HS-5 (cell line): ENCODE results near the gene MYBPC3.

Experiments
- DNase-seq: peaks from one replicate; pipeline ENCODE4 v3.0.0-alpha.2; 2012; ENCODE audit warnings: low read depth

The MYBPC3 gene

DNA sequence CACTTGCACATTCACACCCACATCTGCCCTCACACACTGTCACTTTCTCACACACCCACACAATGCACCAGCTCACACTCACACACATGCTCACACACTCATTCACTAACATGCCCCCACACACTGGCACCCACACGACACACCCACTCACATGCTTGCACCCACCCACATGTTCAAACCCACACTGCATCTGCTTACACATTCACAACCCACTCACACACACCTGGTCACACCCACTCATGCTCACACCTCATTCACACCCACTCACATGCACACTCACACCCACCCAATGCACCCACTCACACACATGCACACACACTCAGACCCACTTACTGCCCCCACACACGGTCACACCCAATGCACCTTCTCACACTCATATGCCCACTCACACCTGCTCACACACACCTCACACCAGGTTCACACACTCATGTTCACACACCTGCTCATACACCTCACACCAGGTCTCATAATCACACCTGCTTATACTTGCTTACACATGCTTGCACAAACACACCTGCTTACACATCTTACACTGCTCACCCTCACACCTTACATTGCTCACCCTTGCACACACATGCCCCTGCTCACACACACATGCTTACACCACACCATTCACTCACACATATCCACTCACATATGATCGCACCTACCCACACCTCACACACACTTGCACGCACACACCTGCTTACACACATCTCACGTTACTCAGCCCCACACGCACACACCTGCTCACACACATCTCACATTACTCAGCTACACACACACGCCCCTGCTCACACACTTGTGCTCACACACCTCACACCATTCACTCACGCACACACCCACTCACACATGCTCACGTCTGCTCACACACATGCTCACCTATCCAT lies 3.9 kb upstream of the MYBPC3 start:
- no peak for DNase-seq

DNA sequence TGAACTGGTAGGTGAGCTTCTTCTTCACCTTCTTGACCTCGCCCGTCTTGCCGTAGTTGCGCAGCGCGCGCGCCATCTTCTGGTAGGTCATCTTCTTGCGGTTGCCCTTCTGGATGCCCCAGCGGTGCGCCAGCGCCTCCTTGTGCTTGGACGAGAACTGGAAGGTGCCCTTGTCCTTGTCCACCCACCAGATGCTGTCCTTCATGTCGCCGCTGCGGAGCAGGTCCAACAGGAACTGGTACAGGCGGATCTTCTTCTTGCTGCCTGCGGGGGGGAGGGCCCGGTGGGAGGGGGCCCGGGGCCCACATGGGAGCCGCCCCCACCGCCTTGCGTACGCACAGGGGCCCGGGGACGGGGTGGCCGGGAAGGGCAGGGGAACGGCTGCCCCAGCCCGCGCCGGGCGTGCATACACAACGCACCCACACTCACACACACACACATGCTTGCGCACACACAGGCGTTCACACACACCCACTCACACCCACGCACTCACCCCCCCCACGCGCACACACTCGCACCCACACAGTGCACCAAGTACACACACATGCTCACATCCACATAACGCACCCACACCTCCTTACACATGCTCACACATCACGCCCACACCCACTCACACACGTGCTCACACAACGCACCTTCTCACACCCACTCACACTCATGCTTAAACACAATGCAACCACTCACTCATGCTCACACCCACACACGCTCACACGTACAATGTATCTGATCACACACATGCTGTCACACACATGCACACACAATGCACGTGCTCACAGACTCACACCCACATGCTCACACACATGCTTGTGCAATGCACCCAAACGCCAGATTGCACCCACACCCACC lies 3.0 kb upstream of the MYBPC3 start:
- peak; percentile 67 for DNase-seq

DNA sequence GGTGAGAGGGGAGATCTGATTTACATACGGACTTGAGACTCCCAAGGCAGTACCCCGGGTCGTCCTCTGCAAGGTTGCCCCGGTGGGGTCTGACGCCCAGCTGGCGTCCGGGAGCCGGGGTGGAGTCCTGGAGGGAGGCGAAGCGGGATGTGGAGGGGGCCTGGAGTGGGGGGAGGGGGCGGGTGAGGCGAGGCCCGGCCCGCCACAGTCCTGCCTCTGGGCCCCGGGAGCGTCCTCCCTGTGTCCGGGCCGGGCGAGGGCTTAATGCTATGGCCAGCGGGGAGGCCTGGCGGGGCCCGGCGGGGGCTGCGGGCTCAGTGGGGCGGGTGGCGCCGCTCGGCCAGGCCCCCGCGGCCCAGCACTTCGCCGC lies 2.4 kb upstream of the MYBPC3 start:
- DNase-seq, result no peak

DNA sequence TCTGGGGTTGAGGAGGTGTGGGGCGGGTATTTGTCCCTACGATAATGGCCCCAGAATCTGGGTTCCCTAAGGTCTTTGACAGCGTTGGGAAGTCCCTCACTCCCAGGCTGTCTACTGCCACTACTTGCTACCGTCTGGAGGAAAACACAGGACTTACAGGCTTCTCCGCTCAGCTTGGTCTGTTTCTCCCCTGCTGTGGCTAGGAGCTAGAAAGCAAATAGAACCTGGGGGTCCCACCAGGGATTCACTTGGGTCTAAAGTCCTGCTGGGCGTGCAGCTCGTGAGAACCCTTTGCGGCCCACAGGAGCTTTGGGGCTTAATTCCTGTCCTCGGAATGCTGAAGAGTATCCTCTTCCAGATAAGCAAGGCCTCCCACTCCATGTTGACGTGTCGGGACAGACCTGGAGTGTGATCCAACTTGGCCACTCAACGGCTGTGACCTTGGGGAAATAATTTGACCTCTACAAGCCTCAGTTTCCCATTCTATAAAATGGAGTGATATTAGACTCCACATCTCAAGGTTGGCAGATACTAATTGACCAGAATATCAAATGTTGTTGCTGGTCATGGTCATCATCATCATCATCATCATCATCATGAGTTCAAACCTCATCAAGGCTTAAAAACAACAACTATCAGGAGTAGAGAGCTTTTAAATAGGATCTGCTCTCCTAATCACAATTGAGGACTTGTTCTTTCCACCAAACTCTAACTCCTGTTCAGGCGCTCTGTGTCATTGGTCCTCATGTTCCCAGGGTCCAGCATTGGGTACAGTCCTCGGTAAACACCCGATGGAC lies 1.7 kb upstream of the MYBPC3 start:
- no peak for DNase-seq

DNA sequence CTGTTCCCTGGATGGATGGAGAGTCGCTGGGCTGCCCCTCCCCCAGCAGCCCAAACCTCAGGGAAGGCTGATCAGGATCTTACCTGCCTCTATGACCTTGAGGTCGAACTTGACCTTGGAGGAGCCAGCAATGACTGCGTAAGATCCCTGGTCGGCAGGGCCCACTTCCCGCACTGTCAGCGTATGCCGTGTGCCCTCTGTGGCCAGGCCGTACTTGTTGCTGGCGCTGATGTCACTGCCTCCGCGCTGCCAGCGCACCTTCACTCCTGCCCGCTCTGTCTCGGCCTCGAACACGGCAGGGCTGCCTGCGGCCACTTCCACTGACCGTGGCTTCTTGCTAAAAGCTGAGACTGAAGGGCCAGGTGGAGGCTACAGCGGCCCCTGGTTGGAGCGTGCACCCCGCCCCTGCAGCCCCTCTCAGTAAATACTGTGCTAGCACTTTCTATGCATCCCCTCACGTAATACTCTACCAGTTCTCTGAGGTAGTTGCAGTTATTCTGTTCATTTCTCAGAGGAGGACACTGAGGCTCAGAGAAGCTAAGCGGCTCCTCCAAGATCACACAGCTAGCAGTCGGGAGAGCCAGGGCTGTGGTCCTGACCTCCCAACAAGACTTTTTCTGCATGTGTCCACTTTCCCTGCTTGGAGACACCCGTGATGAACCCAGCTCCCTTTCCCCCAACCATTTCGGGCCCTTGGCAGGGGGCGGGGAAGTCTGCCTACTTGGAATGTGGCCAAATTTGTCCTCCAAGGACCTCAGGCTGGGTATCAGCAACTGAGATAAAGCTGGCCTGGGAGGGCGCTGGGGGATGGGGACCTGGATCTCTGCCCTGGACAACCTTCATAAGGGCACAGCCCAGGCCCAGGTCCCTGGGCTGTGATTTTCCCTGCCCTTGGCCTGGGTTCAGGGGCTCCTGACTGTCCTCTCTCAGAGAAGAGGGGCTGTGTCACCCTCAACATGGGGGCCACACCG lies 1.1 kb downstream of the MYBPC3 start:
- DNase-seq, result no peak

DNA sequence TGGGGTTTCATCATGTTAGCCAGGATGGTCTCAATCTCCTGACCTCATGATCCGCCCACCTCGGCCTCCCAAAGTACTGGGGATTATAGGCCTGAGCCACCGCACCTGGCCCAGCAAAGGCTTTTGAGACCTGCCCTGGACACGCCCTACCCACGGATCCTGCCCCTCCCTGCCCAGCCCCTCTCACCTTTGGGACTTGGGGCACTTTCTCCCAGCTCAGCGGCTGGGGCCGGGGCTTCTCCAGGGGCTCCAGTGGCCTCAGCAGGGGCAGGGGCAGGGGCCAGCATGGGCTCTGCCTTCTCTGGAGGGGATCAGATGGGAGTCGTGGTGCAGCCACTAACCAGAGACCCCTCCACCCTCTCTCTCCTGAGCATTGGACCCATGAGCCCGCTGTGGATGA lies 2.2 kb downstream of the MYBPC3 start:
- DNase-seq, result no peak

DNA sequence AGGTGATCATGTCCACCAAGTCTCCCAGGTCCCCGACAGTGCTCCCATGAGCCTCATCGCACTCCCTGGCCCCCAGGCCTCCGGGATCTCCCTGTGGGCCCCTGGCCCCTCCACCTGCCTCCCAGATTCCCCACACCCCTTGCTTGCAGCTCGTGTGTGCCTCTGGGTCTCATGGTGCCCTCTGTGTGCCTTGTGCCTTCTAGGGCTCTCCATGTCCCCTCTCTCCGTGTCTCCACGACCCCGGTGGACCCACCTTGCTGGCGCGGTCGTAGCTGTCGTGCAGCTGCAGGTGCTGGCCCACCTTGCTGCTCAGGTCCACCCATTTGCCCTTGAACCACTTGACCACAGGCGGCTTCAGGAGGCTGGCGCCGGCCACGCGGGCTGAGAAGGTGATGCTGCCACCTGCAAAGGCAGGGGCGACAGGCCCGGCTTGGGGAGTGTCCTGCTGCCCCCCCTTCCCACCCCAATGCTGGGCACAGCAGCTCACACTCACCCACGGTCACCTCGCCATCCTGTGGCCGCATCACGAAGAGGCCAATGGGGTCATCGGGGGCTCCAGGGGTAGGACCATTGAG lies 2.9 kb downstream of the MYBPC3 start:
- no peak for DNase-seq

DNA sequence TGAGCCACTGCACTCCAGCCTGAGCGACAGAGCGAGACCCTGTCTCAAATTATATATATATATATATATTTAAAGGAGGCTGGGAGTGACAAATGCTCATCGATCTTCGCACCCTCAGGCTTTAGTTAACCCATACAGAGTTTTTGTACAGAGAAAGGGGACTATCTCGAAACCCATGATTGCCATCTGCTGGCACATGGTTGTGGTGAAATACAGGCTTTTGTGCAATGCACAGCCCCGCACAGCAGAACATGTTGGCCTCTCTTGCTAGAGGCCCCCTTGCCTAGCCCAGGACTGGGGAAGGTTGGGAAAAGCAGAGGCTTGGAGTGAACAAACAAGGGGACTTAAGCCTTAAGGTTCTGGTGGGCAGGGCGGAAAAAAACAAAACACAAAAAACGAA lies 3.6 kb downstream of the MYBPC3 start:
- no peak for DNase-seq

DNA sequence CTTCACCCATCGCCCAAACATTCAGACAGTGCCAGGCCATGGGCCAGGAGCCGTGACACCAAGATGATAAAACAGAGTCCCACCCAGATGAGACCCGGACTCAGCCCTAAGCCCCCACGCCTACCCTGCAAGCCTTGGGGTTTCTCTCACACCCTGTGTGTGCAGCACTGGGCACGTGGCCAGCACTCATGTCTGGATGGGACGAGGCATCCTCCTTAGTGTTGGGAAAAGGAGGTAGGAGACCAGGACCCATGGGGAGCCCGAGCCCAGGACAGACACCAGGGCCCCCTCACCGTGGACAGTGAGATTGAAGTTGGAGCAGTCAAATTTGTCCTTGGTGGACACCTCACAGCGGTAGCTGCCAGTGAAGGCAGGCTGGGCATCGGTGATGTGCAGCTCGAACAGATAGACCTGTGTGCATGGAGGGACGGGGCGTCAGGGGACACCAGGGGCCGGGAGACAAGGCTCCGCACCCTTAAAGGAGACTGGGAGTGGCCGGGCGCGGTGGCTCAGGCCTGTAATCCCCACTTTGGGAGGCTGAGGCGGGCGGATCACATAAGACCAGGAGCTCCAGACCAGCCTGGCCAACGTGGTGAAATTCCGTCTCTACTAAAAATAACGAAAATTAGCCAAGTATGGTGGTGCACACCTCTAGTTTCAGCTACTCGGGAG lies 4.2 kb downstream of the MYBPC3 start:
- DNase-seq, result no peak

DNA sequence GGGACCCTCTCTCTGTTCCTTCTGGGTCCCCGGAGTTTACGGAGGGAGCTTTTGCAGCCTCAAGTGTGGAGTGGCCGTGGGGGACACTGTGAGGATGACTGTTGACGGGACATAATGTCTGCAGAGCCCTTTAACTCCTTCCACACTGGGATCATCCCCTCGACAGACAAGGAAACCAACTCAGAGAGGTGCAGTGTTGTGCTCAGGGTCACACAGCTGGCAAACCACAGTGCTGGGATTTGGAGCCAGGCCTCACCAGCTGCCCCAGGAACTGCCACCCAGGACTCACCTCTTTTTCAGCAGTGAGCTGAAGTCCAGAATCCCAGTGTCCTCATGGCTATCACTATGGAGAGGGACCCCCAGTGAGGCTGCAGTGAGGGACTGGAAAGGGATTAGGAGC lies 5.4 kb downstream of the MYBPC3 start:
- no peak for DNase-seq

DNA sequence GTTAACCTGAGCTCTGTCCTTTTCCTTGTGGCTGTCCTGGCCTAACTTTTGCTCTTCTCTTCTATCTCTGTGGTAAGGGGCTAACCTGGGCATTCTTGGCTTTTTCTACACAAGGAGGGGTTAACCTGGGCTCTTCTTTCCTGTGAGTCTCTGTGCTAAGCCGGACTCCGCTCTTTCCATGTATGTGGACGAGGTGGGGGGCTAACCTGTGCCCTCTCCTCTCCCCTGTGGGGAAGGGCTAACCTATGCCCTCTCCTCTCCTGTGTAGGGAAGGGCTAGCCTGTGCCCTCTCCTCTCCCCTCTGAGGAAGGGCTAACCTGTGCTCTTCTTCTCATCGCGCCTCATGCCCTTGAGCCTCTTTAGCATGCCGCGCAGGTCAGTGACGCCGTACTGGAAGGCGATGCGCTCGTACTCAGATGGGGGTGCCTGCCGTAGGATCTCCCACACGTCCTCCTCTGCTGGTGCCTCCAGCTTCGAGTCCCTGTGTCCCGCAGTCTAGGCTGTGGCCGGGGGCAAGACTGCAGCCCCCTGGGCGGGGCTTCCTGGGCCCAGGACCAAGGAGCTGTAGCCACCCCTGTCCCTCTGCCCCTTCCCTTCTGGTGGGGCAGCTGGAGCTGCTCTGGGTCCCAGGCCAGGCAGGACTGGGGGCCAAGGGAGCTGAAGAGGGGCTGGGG lies 6.5 kb downstream of the MYBPC3 start:
- DNase-seq, result no peak

DNA sequence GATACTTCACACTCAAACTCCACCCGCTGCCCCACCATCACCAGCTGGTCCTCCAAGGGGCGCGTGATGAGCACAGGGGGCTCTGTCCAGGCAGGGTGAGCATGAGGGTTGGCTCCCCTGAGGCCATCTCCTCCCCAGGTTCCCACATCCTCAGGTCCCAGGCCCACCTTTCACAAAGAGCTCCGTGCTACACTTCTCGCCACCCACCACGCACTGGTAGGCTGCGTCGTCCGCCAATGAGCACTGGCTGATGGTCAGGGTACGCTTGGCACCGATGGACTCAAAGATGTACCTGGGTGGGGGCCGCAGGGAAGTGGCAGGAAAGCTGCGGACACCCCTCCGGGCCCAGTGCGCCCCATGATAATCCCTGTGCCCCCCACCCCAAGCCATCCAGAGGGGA lies 9.6 kb downstream of the MYBPC3 start:
- no peak for DNase-seq

DNA sequence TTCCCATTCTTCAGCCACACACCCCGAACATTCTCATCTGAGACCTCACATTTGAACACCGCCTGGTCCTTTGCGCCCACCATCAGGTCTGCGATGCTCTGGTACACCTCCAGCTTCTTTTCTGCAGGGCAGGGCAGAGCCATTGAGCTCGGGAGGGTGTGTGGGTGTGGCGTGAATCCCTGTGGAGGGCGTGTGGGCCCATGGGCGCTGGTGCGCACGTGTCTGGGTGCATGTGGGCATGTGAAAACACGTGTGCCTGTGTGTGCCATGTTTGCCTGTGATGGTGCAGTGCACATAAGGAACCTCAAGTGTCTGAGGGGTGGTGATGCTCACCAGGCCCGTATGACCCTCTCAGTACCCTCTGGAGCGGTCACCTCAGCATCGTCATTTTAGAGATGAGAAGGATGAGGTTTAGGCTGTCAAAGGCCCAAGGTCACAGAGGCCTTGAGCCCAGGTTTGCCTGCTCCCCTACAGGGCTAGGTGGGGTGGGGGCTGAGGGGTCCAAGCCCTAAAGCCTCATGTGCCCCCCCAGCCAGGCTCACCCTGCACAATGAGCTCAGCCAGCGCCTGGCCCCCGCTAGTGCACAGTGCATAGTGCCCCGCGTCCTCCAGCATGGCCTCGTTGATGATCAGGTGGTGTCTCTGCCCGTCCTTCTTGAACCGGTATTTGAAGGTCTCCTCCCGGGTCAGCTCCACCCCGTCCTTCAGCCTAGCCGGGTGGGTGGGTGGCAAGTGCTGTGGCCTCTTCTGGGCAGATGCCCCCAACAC lies 10.3 kb downstream of the MYBPC3 start:
- DNase-seq, result no peak

DNA sequence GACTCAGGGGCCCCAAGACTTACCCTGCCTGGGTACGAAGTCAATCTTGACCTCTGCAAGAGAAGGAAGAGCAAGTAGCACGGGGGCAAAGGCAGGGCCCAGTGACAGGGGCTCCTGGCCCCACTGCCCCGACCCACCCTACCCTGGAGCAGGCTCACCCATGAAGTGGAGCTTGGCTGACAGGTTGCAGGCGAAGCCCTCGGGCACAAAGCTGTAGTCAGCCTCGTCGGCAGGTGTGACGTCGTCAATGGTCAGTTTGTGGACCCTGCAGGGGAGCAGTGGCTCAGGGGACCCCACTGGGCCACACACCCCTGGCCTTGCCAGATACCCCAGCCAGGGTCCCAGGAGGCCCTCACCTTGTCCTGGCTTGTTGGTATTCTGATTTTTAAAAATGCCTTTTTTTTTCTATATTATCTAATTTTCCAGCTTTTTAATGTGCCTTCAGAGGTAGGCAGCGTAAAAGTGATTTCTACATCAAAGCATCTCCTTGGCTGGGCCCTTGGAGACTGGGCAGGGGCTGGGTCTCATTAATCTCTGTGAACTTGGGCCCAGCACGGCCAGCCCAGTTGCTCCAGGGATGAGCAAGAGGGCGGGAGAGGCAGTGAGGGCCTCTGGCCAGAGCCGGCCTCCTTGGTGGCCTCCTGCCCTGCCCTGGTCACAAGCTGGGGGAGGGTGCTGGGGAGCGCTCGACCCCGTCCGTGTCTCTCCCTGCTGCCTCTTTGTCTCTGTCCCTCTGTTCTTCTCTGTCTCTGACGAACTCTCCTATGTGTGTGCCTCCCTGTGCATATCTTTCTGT lies 11.3 kb downstream of the MYBPC3 start:
- DNase-seq, result no peak

DNA sequence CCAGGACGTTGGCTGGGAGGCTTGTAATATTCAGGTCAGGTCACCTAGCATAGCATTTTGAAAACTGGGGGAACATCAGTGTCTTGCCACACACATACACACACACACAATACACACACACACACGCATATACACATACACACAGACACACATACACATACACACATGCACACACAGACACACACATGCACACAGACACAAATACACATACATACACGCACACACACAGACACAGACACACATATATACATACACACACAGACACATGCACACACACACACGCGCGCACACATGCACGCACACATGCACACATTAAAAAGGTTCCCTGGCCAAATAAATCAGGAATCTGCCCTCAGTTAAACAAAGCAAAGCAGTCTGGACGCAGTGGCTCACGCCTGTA lies 12.5 kb downstream of the MYBPC3 start:
- DNase-seq, result no peak

DNA sequence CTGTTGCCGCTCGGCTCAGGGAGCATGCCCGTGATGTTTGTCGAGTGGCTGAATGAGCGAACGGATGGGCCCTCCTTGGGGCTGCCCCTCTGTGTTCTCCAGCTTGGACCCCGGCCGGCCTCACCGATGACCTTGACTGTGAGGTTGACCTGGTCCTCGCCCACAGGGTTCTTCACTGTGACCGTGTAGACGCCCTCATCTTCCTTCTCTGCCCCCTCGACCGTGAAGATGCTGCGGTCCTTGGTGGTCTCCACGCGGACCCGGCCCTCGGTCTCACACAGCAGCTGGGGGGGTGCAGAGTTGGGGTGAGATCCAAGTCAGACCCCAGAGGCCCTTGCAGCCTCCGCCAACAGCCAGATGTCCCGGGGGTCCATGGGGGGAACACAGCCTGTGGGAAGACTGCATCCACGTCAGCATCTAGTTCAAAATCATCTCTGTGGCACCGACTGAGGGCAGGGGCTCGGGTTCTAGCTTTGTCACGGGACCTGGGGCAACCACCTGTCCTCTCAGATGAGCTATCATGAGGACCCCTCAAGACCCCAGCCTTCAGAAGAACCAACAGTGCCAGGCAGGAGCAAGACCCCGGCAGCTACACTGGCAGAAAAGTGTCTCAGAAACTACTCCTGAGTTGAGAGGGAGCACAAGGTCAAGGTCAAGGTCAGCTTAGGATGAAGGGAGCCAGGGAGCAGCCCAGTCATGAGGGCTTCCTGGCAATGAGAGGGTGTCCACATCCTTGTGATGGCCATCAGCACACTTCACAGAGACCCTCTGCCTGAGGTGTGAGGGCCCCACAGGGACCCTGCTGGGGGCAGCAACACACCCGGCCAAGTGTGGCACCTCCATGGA lies 13.9 kb downstream of the MYBPC3 start:
- DNase-seq, result no peak

DNA sequence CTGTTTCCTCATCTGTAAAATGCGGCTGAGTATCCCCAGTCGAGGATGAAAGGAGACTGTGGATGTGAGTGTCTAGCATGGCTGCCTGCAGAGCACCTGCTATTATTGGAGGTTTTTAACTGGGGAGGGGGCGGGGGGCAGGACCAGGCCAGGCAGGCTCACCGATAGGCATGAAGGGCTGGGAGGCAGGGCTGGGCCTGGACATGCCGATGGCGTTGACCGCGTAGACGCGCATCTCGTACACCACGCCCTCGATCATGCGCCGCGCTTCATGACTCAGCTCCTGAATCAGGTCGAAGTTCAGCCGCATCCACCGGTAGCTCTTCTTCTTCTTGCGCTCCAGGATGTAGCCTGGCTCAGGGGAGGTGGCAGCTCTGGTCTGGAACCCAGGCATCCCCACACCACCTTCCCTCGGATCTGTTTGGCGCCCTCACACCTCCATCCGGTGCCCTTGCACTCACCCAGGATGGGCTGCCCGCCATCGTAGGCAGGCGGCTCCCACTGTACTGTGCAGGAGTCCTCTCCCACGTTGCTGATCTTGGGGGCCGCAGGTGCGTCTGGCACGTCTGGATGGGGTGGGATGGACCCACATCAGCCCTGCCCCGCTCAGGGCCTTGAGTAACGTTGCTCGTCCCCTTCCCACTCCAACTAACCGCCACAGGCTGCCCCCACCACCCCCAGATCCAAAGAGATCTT lies 15.1 kb downstream of the MYBPC3 start:
- no peak for DNase-seq
